Neural cell (in vitro differentiated cells): ENCODE results near the gene TPST1. TPM values are rescaled to one million over a fixed set of nuclear protein-coding genes. Genes with fewer than 3 reads are reported as not detected.
"Not testable (repeated sequence)": the region's sequence is repeated elsewhere in the genome, so short reads cannot be mapped to it uniquely, and the experiment has no call there.

Experiments used
- H2AFZ ChIP-seq: fragments of 200-600, 300-800 bp; sonication (generic), shearing (Covaris generic); 2 replicates; pipeline ENCODE4 v1.6.0; 2014; ENCODE audit warnings: low read depth, mild to moderate bottlenecking, antibody characterized with exemption, low read length, moderate library complexity
- H3F3A ChIP-seq: fragments of 200-600 bp; shearing (Covaris generic); 2 replicates; pipeline ENCODE4 v1.6.1; 2016; ENCODE audit warnings: mild to moderate bottlenecking, moderate library complexity, mixed read lengths, antibody characterized with exemption, low read length; ENCODE audit not compliant: insufficient read depth, poor library complexity, severe bottlenecking
- H3K27ac ChIP-seq: fragments of 200-600, 300-800 bp; sonication (generic), shearing (Covaris generic); 2 replicates; pipeline ENCODE4 v1.5.1; 2014; ENCODE audit warnings: mild to moderate bottlenecking, low read length, moderate library complexity
- H3K27me3 ChIP-seq: fragments of 300-800, 200-600 bp; sonication (generic), shearing (Covaris generic); 2 replicates; pipeline ENCODE4 v1.6.0; 2014; ENCODE audit warnings: mild to moderate bottlenecking, low read depth, low read length, moderate library complexity; ENCODE audit not compliant: insufficient read depth
- H3K36me3 ChIP-seq: fragments of 300-800, 200-600 bp; sonication (generic), shearing (Covaris generic); 2 replicates; pipeline ENCODE4 v1.5.1; 2014; ENCODE audit warnings: mild to moderate bottlenecking, antibody characterized with exemption, low read length, moderate library complexity; ENCODE audit not compliant: insufficient read depth
- H3K4me2 ChIP-seq: fragments of 300-800, 200-600 bp; sonication (generic), shearing (Covaris generic); 2 replicates; pipeline ENCODE4 v1.6.0; 2014; ENCODE audit warnings: mild to moderate bottlenecking, low read length
- H3K4me3 ChIP-seq: fragments of 300-800, 200-600 bp; sonication (generic), shearing (Covaris generic); 2 replicates; pipeline ENCODE4 v1.5.1; 2014; ENCODE audit warnings: mild to moderate bottlenecking, low read length, moderate library complexity
- H3K79me2 ChIP-seq: fragments of 200-600 bp; shearing (Covaris generic); replicated peaks from 2 replicates; pipeline ENCODE4 v1.6.0; 2014; ENCODE audit warnings: mild to moderate bottlenecking, low read length, moderate library complexity; ENCODE audit not compliant: insufficient read depth
- H3K9ac ChIP-seq: fragments of 300-800, 200-600 bp; sonication (generic), shearing (Covaris generic); 2 replicates; pipeline ENCODE4 v1.6.1; 2016; ENCODE audit warnings: mild to moderate bottlenecking, low read length, mixed read lengths
- H3K9me2 ChIP-seq: fragments of 200-600 bp; shearing (Covaris generic); 2 replicates; pipeline ENCODE4 v1.6.1; 2016; ENCODE audit warnings: mild to moderate bottlenecking, low read length, mixed read lengths; ENCODE audit not compliant: insufficient read depth
- H3K9me3 ChIP-seq: fragments of 200-600, 300-800 bp; sonication (generic), shearing (Covaris generic); 2 replicates; pipeline ENCODE4 v1.6.1; 2016; ENCODE audit warnings: mild to moderate bottlenecking, mixed run types, low read length, moderate library complexity, mixed read lengths
- H4K20me1 ChIP-seq: fragments of 200-600 bp; shearing (Covaris generic); 2 replicates; pipeline ENCODE4 v1.6.1; 2016; ENCODE audit warnings: mild to moderate bottlenecking, mixed run types; ENCODE audit not compliant: insufficient read depth
- EP300 ChIP-seq: fragments of 450-650 bp; conservative IDR thresholded peaks from 2 replicates; pipeline ENCODE4 v1.6.1; 2014; ENCODE audit warnings: antibody characterized with exemption, mild to moderate bottlenecking, moderate library complexity; ENCODE audit not compliant: poor library complexity, severe bottlenecking
- EZH2 ChIP-seq: fragments of 200-600, 300-800 bp; shearing (Covaris generic), sonication (generic); IDR thresholded peaks from 2 replicates; pipeline ENCODE4 v1.6.1; 2014; ENCODE audit warnings: antibody characterized with exemption, low read length, borderline replicate concordance, mild to moderate bottlenecking; ENCODE audit not compliant: insufficient read depth, poor library complexity, severe bottlenecking
- MXI1 ChIP-seq: fragments of 450-650 bp; conservative IDR thresholded peaks from 2 replicates; pipeline ENCODE4 v1.6.1; 2014; ENCODE audit warnings: antibody characterized with exemption, mild to moderate bottlenecking; ENCODE audit not compliant: poor library complexity, severe bottlenecking
- POLR2AphosphoS5 ChIP-seq: IDR thresholded peaks from 2 replicates; pipeline ENCODE4 v1.6.1; 2012
- RAD21 ChIP-seq: fragments of 450-650 bp; conservative IDR thresholded peaks from 2 replicates; pipeline ENCODE4 v1.6.1; 2014; ENCODE audit warnings: antibody characterized with exemption, mild to moderate bottlenecking, moderate library complexity
- REST ChIP-seq: IDR thresholded peaks from 2 replicates; pipeline ENCODE4 v1.6.1; 2012; ENCODE audit warnings: borderline replicate concordance
- SMC3 ChIP-seq: fragments of 450-650 bp; conservative IDR thresholded peaks from 2 replicates; pipeline ENCODE4 v1.6.1; 2014; ENCODE audit warnings: antibody characterized with exemption, mild to moderate bottlenecking, moderate library complexity; ENCODE audit not compliant: poor library complexity
- TAF1 ChIP-seq: IDR thresholded peaks from 2 replicates; pipeline ENCODE4 v1.6.1; 2012; ENCODE audit warnings: low read depth
- polyA plus RNA-seq: library from polyadenylated mRNA; depleted of rRNA; stranded (reverse); fragments of >200 nt; gene quantifications from 2 replicates; pipeline ENCODE4 v1.2.3, GENCODE V29; 2014
- TF ChIP-seq, protein P1 (sequence below): fragments of 450-650 bp; IDR thresholded peaks from 2 replicates; pipeline ENCODE4 v1.5.1; 2014; ENCODE audit warnings: antibody characterized with exemption, mild to moderate bottlenecking, moderate library complexity; ENCODE audit not compliant: poor library complexity, severe bottlenecking

The TPST1 gene
- polyA plus RNA-seq, 1 donor from 2014 or later: 58.5 TPM

GRCh38 chr7:66401932-66402331, 196.8 kb downstream of the TPST1 start:
- not testable (repeated sequence) for H3K27ac ChIP-seq, H4K20me1 ChIP-seq, H3K27me3 ChIP-seq, H3K9me3 ChIP-seq, H3F3A ChIP-seq, H3K79me2 ChIP-seq, H3K4me2 ChIP-seq, H3K4me3 ChIP-seq, H3K9me2 ChIP-seq, H3K36me3 ChIP-seq, H3K9ac ChIP-seq, H2AFZ ChIP-seq

DNA sequence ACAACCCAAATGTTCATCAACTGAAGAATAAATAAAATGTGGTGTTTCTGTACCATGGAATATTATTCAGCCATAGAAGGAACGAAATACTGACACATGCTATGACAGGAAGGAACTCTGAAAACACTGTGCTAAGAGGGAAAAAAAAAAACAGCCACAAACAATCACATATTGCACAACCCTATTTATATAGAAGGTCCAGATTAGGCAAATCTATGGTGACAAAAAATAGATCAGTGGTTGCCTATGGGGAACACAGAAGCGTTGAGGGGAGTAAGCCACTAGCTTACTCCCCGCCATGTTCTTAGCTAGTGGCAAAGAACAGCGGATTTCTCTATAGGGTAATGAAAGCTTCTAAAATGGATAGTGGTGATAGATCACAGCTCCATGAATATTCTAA, 198.4 kb downstream of the TPST1 start:
- H3K4me2 ChIP-seq: no peak overlapping the region
- no peaks in the 10 kb centered on the region for H3K36me3 ChIP-seq
- H3F3A ChIP-seq: no peaks in the 10 kb centered on the region
- H3K9me3 ChIP-seq: no peaks in the 10 kb centered on the region
- no peak overlapping the region for H3K4me3 ChIP-seq
- no peaks in the 10 kb centered on the region for H3K9me2 ChIP-seq
- no peak overlapping the region for H3K27ac ChIP-seq
- H3K27me3 ChIP-seq: no peaks in the 10 kb centered on the region
- TF ChIP-seq EZH2: no peak
- no peak for TF ChIP-seq REST
- no peak for TF ChIP-seq TAF1
- no peak for TF ChIP-seq SMC3
- TF ChIP-seq EP300: no peak
- TF ChIP-seq, protein P1, sequence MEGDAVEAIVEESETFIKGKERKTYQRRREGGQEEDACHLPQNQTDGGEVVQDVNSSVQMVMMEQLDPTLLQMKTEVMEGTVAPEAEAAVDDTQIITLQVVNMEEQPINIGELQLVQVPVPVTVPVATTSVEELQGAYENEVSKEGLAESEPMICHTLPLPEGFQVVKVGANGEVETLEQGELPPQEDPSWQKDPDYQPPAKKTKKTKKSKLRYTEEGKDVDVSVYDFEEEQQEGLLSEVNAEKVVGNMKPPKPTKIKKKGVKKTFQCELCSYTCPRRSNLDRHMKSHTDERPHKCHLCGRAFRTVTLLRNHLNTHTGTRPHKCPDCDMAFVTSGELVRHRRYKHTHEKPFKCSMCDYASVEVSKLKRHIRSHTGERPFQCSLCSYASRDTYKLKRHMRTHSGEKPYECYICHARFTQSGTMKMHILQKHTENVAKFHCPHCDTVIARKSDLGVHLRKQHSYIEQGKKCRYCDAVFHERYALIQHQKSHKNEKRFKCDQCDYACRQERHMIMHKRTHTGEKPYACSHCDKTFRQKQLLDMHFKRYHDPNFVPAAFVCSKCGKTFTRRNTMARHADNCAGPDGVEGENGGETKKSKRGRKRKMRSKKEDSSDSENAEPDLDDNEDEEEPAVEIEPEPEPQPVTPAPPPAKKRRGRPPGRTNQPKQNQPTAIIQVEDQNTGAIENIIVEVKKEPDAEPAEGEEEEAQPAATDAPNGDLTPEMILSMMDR: no peak
- TF ChIP-seq POLR2AphosphoS5: no peak
- no peak for TF ChIP-seq RAD21
- no peak for TF ChIP-seq MXI1
- H4K20me1 ChIP-seq: no peaks in the 10 kb centered on the region
- no peak overlapping the region for H2AFZ ChIP-seq
- no peak overlapping the region for H3K9ac ChIP-seq
- H3K79me2 ChIP-seq: no peaks in the 10 kb centered on the region

DNA sequence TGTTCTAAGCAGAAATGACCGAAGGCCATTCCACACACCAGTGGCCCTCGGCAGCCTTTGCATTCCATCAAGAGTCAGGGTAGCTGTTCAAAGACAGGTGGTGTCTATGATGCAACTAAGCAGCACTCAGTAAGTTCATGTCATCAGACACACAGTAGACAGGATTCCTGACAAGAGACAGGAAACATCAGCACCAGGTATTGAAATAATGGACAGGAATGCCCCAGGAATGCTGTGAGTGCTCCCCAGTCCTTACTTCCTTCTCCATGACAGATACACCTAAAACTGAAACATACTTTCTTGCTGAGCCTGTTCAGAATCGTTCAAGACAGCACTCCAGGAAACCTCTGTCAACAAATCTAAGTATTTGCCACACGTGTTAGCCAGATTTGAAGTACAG, 204.4 kb downstream of the TPST1 start:
- no peak for TF ChIP-seq REST
- no peak for TF ChIP-seq MXI1
- no peak for TF ChIP-seq TAF1
- no peak for TF ChIP-seq RAD21
- no peak for TF ChIP-seq EP300
- TF ChIP-seq, protein P1: no peak
- no peak for TF ChIP-seq EZH2
- no peak for TF ChIP-seq SMC3
- Histone ChIP-seq H3K4me3 (no peak overlapping the region), H3K4me2 (no peak overlapping the region), H3K9me2 (no peaks in the 10 kb centered on the region), H4K20me1 (no peaks in the 10 kb centered on the region), H3K79me2 (no peaks in the 10 kb centered on the region), H2AFZ (no peak overlapping the region), H3F3A (no peaks in the 10 kb centered on the region), H3K9me3 (no peaks in the 10 kb centered on the region), H3K27me3 (no peaks in the 10 kb centered on the region), H3K27ac (no peak overlapping the region), H3K36me3 (no peaks in the 10 kb centered on the region), H3K9ac (no peak overlapping the region)
